Effector CD4-positive, alpha-beta T cell (primary cell): ENCODE results near the gene HLA-DPA1.

Experiments used
- DNase-seq: peaks from one replicate; pipeline ENCODE4 v3.0.0-alpha.2; 2020

Gene HLA-DPA1

GRCh38 chr6:33061987-33062386 is 11.5 kb downstream of the HLA-DPA1 start:
- no peak for DNase-seq

- no peak for DNase-seq
Observed at GRCh38 chr6:33057222-33058150, 16.0 kb downstream of the HLA-DPA1 start.

- DNase-seq: no peak
Observed at GRCh38 chr6:33053230-33053629, 20.2 kb downstream of the HLA-DPA1 start.

- no peak for DNase-seq
Observed at GRCh38 chr6:33052627-33053026, 20.8 kb downstream of the HLA-DPA1 start.

- DNase-seq: no peak
Observed at GRCh38 chr6:33050014-33050810, 23.2 kb downstream of the HLA-DPA1 start.

GRCh38 chr6:33049323-33050013 is 24.0 kb downstream of the HLA-DPA1 start:
- no peak for DNase-seq

- no peak for DNase-seq
Observed at GRCh38 chr6:33040157-33040556, 33.3 kb downstream of the HLA-DPA1 start.

GRCh38 chr6:33036535-33036934 is 36.9 kb downstream of the HLA-DPA1 start:
- DNase-seq: no peak

- DNase-seq: no peak
Observed at GRCh38 chr6:33034554-33034953, 38.9 kb downstream of the HLA-DPA1 start.

- no peak for DNase-seq
Observed at GRCh38 chr6:33030245-33030644, 43.2 kb downstream of the HLA-DPA1 start.

- DNase-seq: no peak
Observed at GRCh38 chr6:33029328-33030184, 43.9 kb downstream of the HLA-DPA1 start.

- DNase-seq: no peak
Observed at GRCh38 chr6:33028220-33028849, 45.1 kb downstream of the HLA-DPA1 start.

GRCh38 chr6:33024521-33024920 is 48.9 kb downstream of the HLA-DPA1 start:
- DNase-seq: no peak

- DNase-seq: no peak
Observed at GRCh38 chr6:33023536-33023935, 49.9 kb downstream of the HLA-DPA1 start.

- DNase-seq: no peak
Observed at GRCh38 chr6:33021917-33022316, 51.5 kb downstream of the HLA-DPA1 start.

- DNase-seq: no peak
Observed at GRCh38 chr6:33019372-33019771, 54.1 kb downstream of the HLA-DPA1 start.

GRCh38 chr6:33018904-33019303 is 54.5 kb downstream of the HLA-DPA1 start:
- DNase-seq: no peak

GRCh38 chr6:33018418-33018817 is 55.0 kb downstream of the HLA-DPA1 start:
- no peak for DNase-seq

GRCh38 chr6:33017694-33018353 is 55.6 kb downstream of the HLA-DPA1 start:
- no peak for DNase-seq

- no peak for DNase-seq
Observed at GRCh38 chr6:33017018-33017417, 56.4 kb downstream of the HLA-DPA1 start.

GRCh38 chr6:33015798-33016197 is 57.7 kb downstream of the HLA-DPA1 start:
- no peak for DNase-seq
